Measurements from ENCODE around the gene MAGEB3.

DNA sequence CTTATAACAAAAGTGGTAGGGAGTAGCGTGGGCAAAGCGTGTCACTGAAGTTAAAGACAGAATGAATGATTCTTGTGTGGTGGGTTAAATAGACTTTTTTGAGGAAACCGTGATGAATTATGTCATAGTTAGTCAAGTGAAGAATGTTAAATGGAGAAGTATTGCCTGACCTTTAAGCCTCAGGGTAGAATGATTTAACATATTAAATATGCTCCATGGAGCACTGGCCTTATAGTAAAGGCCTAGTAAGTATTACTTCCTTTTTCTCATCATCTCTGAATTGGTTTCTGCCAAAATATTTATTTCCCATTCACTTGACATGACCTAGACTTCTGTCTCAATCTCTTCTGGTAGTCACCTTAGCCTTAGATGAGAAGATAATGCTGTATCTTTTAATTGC is 40.2 kb downstream of the MAGEB3 start:
- TF ChIP-seq, protein P1, sequence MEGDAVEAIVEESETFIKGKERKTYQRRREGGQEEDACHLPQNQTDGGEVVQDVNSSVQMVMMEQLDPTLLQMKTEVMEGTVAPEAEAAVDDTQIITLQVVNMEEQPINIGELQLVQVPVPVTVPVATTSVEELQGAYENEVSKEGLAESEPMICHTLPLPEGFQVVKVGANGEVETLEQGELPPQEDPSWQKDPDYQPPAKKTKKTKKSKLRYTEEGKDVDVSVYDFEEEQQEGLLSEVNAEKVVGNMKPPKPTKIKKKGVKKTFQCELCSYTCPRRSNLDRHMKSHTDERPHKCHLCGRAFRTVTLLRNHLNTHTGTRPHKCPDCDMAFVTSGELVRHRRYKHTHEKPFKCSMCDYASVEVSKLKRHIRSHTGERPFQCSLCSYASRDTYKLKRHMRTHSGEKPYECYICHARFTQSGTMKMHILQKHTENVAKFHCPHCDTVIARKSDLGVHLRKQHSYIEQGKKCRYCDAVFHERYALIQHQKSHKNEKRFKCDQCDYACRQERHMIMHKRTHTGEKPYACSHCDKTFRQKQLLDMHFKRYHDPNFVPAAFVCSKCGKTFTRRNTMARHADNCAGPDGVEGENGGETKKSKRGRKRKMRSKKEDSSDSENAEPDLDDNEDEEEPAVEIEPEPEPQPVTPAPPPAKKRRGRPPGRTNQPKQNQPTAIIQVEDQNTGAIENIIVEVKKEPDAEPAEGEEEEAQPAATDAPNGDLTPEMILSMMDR (IDR thresholded peaks at IDR 0.05 in 8 of 11, conservative IDR thresholded peaks at IDR 0.05 in 3 of 11), result no peak
- no peak for TF ChIP-seq POLR2AphosphoS5 (IDR thresholded peaks at IDR 0.05)
